ENCODE measurements around the gene RAF1. TPM values are rescaled to one million over a fixed set of nuclear protein-coding genes. Genes with fewer than 3 reads are reported as not detected.
"Not testable (repeated sequence)": the region's sequence is repeated elsewhere in the genome, so short reads cannot be mapped to it uniquely, and the experiment has no call there.

Gene RAF1
- total RNA-seq, 1 experiment from 2014 or later: 51.0 TPM

DNA sequence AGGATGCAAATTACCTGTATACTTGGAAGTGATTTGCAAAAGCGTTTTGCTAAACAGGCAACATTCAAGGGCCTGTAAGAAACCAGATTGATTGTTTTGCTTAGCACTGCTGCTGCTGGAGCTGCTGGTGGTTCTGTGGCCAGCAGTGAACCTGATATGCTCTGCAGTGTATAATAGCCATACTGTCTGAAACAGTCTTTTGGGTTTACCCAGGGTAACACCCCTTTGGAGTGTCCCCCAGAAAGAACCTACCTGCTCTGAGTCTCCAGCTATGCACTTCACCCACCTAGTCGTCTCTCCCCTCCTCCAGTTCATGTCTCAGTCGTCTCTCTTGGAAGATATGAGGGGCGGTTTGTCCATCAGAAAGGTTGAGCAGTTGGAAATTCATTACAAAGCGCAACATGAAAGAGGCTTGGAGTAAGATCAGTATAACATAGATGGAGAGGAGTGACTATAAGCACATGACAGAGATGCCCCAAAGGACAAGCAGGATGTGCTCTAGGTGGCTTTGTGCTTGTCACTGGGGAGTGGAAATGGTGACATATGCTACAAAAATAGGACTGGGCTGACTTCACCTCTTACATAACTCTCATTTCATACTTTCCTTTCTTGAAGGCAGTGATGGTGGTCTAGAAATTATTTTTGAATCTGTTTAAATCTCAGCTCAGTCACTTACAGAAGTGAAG, 103.3 kb downstream of the RAF1 start:
- no peak for DNase-seq (ENCODE audit: low spot score)

DNA sequence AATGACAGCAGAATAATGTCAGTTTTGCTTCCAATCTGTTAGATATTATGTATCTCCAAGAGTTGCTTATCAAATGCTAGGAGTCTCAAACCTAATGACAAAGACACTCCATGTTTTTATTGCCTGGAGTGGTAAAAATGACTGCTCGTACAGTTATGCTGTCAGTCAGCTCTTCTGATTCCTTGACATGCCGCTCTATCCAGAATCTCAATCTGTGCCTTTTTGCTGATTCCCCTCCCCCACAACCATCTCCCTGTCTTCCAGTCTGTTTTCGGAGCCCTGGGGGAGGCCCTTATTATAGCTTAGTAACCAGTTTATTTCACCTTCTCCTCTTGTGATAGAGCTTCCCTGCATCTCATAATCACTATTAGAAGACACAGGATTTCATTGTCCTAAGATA, 104.4 kb downstream of the RAF1 start:
- DNase-seq (ENCODE audit: low spot score): no peak

DNA sequence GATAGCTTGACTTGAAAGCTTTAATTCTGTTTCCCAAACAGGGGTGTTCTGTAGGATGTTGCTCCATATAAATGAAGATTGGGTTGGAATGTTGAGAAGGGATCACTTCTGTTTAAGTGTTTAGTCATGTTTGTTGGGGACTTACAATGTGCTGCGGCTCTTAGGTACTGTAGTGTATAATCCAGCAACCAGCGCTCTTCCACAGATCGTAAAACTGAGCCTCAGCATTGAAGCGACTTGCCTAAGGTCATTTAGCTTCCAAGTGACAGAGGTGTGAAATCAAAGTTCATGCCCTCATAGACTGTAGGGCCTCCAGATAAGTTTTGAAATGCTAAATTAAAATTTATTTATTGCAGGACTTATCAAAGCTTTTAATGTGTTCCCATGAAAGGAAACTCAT, 105.2 kb downstream of the RAF1 start:
- no peak for DNase-seq (ENCODE audit: low spot score)

DNA sequence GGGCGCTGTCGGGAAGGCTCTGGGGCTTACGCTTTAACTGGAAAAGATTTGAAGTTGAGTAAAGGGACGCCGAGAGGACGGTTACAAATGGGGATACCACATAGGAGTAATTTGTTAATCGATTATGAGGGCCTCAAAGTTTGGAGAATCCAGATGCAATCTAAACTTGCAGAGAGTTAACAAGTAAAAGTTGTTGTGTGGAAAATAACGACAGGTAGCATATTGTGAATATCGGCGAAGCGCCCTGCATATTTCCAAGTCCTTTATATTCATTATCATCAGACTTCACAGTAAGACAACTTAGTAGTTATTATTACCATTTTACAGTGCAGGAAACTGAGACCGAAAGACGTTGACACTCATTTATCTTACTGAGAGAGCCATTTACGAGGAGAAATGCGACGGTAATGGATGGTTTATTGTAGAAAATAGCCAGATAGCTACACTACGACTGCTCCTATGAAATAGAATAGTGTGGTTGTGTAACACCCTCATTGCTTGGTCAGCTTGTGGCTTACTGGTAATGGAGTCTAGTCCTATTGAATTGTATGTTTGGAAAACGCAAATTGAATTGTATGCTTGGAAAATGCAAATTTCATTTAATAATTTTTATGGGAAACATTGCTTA, 106.3 kb downstream of the RAF1 start:
- DNase-seq (ENCODE audit: low spot score): peak; percentile 49

DNA sequence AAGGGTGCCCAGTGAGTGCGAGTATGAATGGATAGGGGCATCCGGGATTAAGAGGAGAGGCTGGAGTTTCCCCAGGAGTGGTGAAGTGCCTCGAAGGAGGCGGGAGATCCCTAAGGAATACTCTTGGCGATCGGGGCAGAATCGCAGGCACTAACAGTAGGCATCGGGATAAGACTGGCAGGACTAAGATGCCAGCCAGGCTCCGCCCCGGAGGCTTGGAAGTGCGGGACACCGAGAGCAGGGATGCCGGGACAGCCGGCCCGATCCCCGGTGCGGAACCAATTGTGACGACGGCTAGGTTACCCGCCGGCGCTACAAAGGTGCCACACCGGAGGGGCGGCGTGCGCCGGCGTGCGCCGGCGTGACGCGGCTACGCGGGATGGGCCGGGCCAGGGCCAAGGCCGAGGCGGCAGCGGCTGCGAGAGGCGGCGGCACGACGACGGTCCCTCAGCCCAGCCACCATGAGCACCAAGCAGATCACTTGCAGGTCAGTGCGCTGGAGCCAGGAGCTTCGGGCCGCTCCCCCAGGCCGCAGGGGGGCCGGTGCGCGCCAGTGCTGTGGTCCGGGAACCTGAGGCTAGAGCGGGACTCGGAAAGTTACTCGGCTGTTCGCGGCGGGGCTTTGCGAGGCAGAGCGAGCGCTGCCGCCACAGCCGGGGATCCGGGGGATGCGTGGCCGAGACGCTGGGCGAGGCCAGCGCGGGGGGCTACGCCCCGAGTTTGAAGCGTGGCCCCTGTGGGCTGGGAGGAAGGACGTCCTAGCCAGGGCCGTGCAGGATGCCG, 107.0 kb downstream of the RAF1 start, which contains the start of gene MKRN2:
Gene MKRN2, plus strand, starts transcription at position 398 of the 783 bp plus-strand sequence. Its CDS starts 64 bp downstream, at position 462.
- peak; percentile 82 for DNase-seq (ENCODE audit: low spot score)

DNA sequence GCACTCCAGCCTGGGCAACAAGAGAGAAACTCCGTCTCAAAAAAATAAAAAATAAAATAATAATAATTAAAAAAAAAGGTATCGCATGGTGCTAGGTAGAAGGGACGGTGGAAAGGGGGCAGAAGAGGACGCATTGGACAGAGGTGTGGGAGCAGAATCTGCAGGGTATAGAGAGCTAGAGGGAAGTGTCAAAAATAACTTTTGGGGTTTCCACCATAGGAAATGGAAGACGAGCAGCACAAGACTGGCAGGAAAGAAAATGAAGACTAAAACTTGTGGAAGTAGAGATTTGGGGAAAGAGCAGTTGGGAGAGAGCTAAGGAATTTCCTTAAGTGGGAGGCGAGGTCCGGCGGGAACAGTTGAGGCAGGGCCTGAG, 107.6 kb downstream of the RAF1 start:
- DNase-seq (ENCODE audit: low spot score): no peak

DNA sequence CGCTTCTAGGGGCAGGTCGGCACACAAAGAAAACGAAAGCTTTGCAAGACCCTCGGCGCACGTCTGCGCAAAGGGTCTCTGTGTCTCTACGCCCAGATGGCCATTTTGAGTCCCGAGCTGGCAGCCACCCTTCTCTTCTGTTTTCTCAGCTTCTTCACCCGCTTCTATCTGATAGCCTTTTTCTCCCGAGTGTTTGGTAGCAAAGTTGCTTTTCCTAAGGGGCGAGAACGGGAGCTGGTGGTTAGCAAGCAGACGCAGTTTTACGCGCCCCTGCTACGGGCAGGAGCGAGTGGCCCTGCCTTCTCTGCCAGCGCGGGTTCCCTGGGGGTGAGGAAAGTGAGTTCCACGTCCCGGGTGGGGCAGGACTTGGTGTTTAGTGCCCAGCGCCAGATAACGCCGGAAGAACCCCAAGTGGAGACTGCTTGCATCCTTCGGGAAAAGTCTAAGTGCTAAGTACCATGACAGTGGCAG, 110.0 kb downstream of the RAF1 start:
- no peak for DNase-seq (ENCODE audit: low spot score)

DNA sequence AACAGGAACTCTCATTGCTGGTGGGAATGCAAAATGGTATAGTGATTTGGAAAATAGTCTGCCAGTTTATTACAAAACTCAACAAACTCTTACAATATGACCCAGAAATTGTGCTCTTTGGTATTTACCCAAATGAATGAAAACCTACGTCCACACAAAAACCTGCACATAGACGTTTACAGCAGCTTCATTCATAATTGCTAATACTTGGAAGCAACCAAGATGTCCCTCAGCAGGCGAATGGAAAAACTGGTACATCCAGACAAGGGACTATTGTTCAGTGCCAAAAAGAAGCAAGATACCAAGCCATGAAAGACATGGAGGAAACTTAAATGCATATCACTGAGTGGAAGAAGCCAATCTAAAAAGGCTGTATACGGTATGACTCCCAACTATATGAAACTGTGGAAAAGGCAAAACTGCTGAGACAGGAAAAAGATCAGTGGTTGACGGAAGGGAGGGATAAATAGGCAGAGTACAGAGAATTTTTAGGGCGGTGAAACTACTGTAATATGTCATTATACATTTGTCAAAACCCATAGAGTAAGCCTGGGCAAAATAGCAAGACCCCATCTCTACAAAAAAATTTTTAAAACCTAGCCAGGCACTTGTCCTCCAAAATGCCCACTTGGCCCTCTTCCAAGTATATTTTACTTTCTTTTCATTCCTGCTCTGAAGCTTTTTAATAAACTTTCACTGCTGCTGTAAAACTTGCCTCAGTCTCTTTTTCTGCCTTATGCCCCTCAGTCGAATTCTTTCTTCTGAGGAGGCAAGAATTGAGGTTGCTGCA, 113.8 kb downstream of the RAF1 start:
- DNase-seq (ENCODE audit: low spot score): no peak

DNA sequence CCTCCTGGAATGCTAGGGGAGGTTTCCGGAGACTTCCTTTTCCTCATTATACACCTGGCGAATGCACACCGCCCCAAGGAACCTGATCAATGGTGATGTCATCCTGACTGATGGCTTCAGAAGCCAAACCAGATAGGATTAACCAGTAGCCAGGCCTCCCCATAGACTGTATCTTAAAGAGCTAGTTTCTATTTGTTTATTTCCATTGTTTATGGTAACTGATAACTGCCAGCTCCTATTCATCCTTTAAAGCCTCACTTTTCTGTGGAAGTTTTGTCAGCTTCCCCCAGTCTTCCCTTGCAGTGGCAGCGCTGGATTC, 118.5 kb downstream of the RAF1 start, which contains the start of gene MKRN2OS:
Gene MKRN2OS, minus strand, starts transcription at position 27 of the 319 bp plus-strand sequence. CDS start 35 bp downstream, outside the sequence.
- peak; percentile 87 for DNase-seq (ENCODE audit: low spot score)

DNA sequence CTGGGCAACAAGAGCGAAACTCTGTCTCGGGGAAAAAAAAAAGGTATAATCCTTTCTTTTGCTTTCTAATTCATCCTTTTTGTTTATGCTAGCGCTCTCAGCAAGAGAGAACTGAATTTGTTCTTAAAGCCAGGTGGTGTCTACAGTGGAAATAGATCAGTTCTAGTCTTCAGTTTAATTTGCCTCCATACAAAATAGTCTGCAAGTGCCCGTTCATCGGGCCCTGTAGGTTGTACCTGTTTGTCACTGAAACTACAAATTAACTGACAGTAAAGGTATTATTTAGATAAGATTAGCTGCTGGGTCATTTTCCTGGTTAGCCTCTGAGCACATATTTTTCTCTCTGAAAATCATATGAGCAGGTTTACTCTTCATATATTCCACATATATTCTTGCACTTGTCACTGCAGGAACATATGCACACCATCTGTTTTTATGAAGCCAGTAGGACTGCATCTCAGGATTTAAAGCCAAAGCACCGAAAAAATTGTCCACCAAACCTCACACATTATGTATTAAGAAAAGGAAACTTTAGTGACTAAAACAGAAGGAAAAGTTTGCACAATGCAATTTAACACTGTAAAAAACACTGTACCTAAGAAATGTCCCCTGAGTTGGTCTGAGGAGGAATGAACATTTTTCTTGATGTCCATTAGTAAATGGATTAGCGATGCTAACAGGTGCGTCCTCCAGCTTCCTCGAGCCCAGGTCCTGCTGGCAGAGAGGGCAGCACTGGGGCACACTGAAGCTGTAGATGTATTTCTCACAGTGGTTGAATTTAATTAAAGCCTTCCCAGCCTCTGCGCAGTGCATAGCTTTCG, 119.1 kb downstream of the RAF1 start:
- peak; percentile 21 for DNase-seq (ENCODE audit: low spot score)

DNA sequence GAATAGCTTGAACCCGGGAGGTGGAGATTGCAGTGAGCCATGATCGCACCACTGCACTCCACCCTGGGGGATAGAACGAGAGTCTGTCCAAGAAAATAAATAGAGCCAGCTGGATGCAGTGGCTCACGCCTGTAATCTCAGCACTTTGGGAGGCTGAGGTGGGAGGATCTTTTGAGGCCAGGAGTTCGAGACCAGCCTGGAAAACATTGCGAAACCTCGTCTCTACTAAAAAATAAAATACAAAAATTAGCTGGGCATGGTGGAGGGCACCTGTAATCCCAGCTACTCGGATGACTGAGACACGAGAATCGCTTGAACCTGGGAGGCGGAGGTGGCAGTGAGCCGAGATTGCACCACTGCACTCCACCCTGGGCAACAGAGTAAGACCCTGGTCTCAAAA, 120.4 kb downstream of the RAF1 start:
- DNase-seq (ENCODE audit: low spot score): not testable (repeated sequence)

DNA sequence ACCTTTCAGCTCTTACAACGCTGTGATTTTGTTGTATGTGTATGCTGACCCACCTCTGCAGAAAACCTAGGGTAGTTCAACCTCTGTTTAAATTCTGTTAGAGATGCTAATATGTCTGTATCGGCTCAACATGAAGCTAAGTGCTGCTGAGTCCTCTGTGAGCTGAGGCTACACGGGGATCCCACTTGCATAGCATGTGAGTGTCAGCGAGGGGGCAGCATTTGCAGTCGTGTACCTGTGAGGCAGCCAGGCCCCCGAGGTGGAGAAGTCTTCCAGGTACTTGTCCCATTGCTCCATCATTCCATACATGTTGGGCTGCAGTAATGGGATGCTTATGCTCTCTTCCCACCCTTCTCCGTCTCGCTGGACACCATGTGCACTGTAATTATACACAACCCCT, 122.3 kb downstream of the RAF1 start:
- no peak for DNase-seq (ENCODE audit: low spot score)

DNA sequence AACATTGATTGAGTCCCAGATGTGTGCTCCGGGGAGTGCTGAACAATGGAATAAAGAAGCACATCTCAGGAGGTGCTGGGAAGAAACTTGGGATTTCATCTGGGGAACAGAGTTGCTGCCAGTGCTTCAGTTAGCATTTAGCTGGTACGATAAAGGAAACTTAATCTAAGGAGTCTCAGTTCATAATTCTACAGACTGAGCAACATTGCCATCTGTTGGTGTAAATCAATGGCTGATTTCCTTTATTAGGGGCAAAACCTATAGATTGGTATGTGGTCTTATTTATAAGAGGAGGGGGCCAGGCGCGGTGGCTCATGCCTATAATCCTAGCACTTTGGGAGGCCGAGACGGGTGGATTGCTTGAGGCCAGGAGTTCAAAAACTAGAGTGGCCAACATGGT, 127.5 kb downstream of the RAF1 start:
- DNase-seq (ENCODE audit: low spot score): no peak

Small RNAs within 50 kb of the gene (small RNA-seq; reads per million reads assigned to genes)
- gene CRIP1P1: not detected
- gene RF00017: not detected

Other genes starting within 250 kb of the RAF1 start
- 20.8 and 22.5 TPM in 2 replicates for gene TSEN2, start 179.6 kb downstream of the RAF1 start, total RNA-seq (2014; rRNA removed; shearing (Covaris generic))
- gene MKRN2OS, start 118.6 kb downstream of the RAF1 start, total RNA-seq (2014; rRNA removed; shearing (Covaris generic)): 0.13 and 0.60 TPM in 2 replicates
- gene MKRN2, start 107.0 kb downstream of the RAF1 start, total RNA-seq (2014; rRNA removed; shearing (Covaris generic)): 10.8 and 13.5 TPM in 2 replicates
- not detected in 2 replicates for gene TMEM40, start 95.1 kb upstream of the RAF1 start, total RNA-seq (2014; rRNA removed; shearing (Covaris generic))
- not detected in 2 replicates for gene CAND2, start 132.6 kb upstream of the RAF1 start, total RNA-seq (2014; rRNA removed; shearing (Covaris generic))
- gene RPL32, start 177.4 kb upstream of the RAF1 start, total RNA-seq (2014; rRNA removed; shearing (Covaris generic)): 1,047 and 1,077 TPM in 2 replicates